HAP-1 (cell line): ENCODE results near the gene SSR2.

Source experiments
- DNase-seq, 2 experiments: peaks; one replicate each; pipeline ENCODE4 v3.0.0-alpha.2; 2016 to 2020; ENCODE audit warnings: low spot score in 2 of 2
- H3K27me3 ChIP-seq: fragments of 250-450 bp; sonication (Bioruptor Pico); 2 replicates; pipeline ENCODE4 v1.5.1; 2020; ENCODE audit warnings: low read depth, mild to moderate bottlenecking, moderate library complexity
- H3K36me3 ChIP-seq: fragments of 250-450 bp; sonication (Bioruptor Pico); replicated peaks from 2 replicates; pipeline ENCODE4 v1.5.1; 2020; ENCODE audit warnings: mild to moderate bottlenecking
- H3K4me1 ChIP-seq: fragments of 250-450 bp; sonication (Bioruptor Pico); 2 replicates; pipeline ENCODE4 v1.5.1; 2020; ENCODE audit warnings: mild to moderate bottlenecking
- H3K4me3 ChIP-seq: fragments of 250-450 bp; sonication (Bioruptor Pico); 2 replicates; pipeline ENCODE4 v1.5.1; 2020; ENCODE audit warnings: mild to moderate bottlenecking, moderate library complexity
- H3K9me3 ChIP-seq: fragments of 250-450 bp; sonication (Bioruptor Pico); 2 replicates; pipeline ENCODE4 v1.5.1; 2020; ENCODE audit warnings: mild to moderate bottlenecking, moderate library complexity
- in situ Hi-C: fragments of 300-500 bp; cut with MboI; formaldehyde crosslinking; loops from 3 replicates; pipeline ENCODE4 v1.14.3; 2020; ENCODE audit warnings: low sequenced_read_pairs, inconsistent platforms, mixed read lengths

SSR2 gene

DNA sequence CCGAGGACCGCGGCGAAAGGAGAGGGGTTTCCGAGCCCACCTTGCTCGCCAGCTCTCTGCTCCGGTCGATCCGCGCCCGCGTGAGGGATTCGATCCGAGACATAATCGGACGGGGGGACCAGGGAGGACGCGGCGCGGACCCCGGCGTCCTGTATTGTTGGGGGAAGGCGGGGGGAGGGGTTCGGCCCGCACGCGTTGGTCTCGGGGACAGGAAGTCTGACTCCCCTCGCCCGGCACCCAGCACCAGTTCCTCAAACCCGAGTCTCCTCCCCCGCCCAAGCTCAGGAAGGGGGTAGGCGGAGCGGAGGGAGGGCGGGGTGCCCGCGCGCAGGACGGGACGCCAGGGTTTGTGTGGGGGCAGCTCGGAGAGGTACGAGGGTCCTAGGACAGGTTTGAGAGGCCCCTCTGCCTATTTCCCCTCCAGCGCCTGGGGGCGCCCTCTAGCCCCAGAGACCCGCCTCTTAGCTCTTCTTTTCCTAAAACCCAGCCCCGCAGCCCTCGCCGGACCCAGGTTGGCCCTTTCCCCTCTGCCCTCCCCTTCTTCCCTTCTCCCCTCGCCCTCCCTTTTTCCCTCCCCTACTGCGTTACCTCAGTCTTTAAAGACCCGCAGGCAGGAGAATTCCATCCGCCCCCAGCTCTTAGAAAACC lies 42.3 kb downstream of the SSR2 start, which contains the start of gene ARHGEF2:
Gene ARHGEF2 (minus strand): TSS at position 223 of the 648 bp plus-strand sequence. CDS start 120 bp downstream, at position 103.
- Histone ChIP-seq H3K36me3 (no peaks in the 10 kb centered on the region), H3K4me1 (peaks cover 23% of the 10 kb centered on the region), H3K27me3 (no peaks in the 10 kb centered on the region), H3K9me3 (no peaks in the 10 kb centered on the region), H3K4me3 (peak within 1 kb of the TSS; percentile 94)
- in situ Hi-C loops, result no loop called here
- DNase-seq, result peak; percentile 69 to 89

- DNase-seq, result peak in 1 of 2 experiments; percentile 64
- Histone ChIP-seq H3K4me1 (peaks cover 19% of the 10 kb centered on the region), H3K4me3 (peak overlapping the region; percentile 94), H3K27me3 (no peaks in the 10 kb centered on the region), H3K9me3 (no peaks in the 10 kb centered on the region), H3K36me3 (no peaks in the 10 kb centered on the region; the same call in 1 of the 2 replicates)
- in situ Hi-C loops, result no loop called here
These were observed 42.9 kb downstream of the SSR2 start for GRCh38 chr1:155977690-155978324.

DNA sequence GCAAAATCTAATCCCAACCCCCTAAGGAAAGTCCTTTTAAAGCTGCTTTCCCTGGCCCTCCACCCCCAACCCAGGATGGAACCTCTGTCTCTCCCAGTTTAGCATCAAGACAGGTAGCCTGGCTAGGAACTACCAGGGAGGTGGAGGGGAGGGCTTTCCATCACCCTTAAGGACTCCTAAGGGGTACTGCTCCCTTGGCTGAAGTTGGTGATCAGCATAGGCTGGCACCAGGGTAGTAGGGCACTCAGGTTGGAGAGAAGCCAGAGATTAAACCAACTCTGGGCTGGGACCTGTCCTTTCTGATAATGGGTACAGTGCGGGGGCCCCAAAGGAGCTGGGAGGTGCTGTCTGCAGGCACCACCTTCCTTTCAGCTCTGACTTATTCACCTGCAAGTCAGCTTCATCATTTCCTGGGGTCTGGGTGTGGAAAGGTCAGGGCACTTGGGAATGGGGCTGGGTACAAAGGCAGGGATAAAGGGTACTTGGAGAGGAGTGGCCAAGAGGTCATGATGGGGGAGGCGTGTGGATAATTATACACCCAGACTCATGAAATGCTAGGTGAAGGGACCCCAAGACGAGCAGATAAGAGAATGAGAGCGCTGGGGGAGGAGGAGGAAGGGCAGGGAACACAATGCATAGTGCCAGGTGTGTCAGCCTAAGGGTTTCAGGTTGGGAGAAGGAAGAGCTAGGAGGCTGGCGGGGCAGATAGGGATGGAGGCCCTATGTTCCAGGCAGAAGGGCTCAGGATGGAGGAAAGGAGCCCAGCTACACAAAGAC lies 43.6 kb downstream of the SSR2 start:
- DNase-seq, result no peak
- in situ Hi-C loops, result no loop called here
- H3K4me1 ChIP-seq, result peaks cover 19% of the 10 kb centered on the region
- H3K36me3 ChIP-seq, result no peaks in the 10 kb centered on the region; the same call in 1 of the 2 replicates
- peak overlapping the region; percentile 94 for H3K4me3 ChIP-seq
- no peaks in the 10 kb centered on the region for H3K27me3 ChIP-seq
- no peaks in the 10 kb centered on the region for H3K9me3 ChIP-seq

DNA sequence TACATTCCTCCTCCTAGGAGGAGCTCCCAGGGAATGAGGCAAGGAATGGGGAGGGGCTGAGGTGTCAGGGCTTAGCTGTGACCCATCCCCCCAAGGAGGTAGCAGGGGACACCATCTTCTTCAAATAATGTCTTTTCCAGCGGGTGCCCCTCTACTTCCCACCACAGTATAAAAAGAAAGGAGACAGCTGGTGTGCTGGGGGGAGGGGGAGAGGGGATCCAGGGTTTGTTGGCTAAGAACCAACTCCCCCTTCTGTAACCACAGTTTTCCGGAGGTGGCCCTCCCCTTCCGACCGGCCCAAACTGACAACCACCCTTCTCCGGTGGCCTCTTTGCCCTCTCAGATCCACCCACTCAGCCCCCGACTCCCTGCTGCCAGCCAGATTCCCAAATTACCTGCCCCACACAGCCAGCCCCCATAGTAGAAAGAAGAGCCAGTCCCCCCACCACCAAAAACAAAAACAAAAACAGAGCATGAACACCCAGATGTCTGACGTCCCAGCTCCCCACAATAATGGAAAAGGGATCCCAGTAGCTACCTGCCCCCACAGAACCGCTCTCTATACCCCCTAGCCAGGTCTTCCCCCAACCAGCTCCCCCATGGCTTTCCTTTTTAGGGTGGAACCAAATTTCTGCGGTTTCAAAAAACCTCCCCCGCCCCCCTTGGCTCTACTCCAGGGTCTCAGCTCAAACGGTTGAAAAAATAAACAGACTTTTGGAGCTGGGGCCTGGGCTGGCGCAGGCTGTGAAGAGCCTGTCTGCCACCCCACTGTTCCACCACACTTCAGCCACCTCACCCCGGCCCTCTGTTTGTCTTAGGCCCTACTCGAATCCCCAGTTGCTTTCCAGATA lies 44.5 kb downstream of the SSR2 start:
- Histone ChIP-seq H3K9me3 (no peaks in the 10 kb centered on the region), H3K36me3 (no peaks in the 10 kb centered on the region; the same call in 1 of the 2 replicates), H3K4me1 (peaks cover 19% of the 10 kb centered on the region), H3K4me3 (peak overlapping the region; percentile 94), H3K27me3 (no peaks in the 10 kb centered on the region)
- in situ Hi-C loops, result no loop called here
- DNase-seq, result peak; percentile 32 to 74

GRCh38 chr1:155975375-155976061 lies 45.2 kb downstream of the SSR2 start:
- no peaks in the 10 kb centered on the region; the same call in 1 of the 2 replicates for H3K36me3 ChIP-seq
- no peaks in the 10 kb centered on the region for H3K27me3 ChIP-seq
- H3K9me3 ChIP-seq, result no peaks in the 10 kb centered on the region
- peak overlapping the region; percentile 94 for H3K4me3 ChIP-seq
- peaks cover 19% of the 10 kb centered on the region for H3K4me1 ChIP-seq
- in situ Hi-C loops, result no loop called here
- DNase-seq, result no peak

DNA sequence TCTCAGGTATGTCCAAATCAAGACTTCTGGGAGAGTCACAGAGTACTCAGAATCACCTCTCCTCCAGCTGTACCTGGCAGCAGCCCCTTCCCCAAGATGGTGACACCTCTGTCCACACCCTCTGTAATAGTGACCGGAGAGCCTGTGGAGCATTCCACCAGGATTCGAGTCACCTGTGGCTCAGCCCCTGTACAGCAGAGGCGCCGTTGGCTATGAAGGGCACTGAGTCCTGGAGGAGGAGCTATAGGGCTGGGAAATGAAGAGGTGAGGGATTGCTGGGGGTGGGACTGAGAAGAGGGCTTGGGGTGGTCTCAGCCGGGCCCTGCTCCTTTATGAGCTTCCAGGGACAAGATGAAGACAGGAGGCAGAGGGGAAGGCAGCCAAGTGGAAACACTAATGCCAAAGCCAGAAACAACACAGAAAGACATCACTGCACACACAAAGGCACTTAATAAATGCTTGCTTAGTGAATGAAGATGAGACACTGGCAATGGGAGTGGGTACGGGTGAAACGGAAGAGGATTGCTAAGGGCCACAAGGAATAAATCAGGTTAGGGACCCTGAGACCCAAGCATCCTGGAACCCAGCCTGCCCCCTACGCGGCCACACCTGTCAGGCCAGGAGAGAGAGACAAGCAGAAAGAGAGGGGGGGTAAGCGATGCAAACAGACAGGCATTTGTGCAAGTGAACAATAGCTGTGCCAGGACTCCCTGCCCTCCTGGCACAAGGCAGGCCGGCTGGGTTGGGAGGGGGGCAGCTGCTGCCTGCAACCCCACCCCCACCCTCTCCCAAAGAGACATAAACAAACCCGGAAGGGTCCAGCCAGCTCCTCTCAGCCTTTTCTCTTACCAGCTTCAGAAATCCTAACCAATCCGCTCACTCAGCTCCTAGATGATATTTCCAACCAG lies 46.3 kb downstream of the SSR2 start:
- Histone ChIP-seq H3K36me3 (peaks cover 3% of the 10 kb centered on the region; the same call in 1 of the 2 replicates), H3K4me1 (peaks cover 19% of the 10 kb centered on the region), H3K27me3 (no peaks in the 10 kb centered on the region), H3K9me3 (no peaks in the 10 kb centered on the region), H3K4me3 (no peak overlapping the region)
- no peak for DNase-seq
- in situ Hi-C loops, result no loop called here

DNA sequence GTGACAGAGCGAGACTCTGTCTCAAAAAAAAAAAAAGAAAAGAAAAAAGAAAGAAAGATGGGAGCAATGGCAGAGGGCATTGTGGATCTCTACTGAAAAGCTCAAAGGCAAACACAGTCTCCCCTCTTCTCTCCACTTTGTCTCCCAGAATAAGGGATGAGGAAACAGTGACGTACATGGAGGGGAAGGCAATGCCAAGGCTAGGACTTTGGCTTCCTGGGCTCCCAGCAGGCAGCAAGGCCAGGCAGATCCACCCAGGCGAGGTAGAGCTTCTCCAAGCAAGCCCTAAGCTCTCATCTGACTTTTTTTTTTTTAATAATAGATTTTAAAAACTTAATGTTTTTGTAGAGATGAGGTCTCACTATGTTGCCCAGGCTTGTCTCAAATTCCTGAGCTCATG lies 47.0 kb downstream of the SSR2 start:
- in situ Hi-C loops, result no loop called here
- Histone ChIP-seq H3K4me3 (no peak overlapping the region), H3K4me1 (peaks cover 14% of the 10 kb centered on the region), H3K27me3 (no peaks in the 10 kb centered on the region), H3K9me3 (no peaks in the 10 kb centered on the region), H3K36me3 (peaks cover 3% of the 10 kb centered on the region; the same call in 1 of the 2 replicates)
- DNase-seq, result no peak

GRCh38 chr1:155971910-155972809 lies 48.6 kb downstream of the SSR2 start:
- H3K4me3 ChIP-seq, result no peak overlapping the region
- peaks cover 9% of the 10 kb centered on the region for H3K36me3 ChIP-seq
- no peaks in the 10 kb centered on the region for H3K27me3 ChIP-seq
- DNase-seq, result no peak
- no peaks in the 10 kb centered on the region for H3K9me3 ChIP-seq
- H3K4me1 ChIP-seq, result peaks cover 12% of the 10 kb centered on the region
- in situ Hi-C loops, result no loop called here

GRCh38 chr1:155970531-155971167 lies 50.1 kb downstream of the SSR2 start:
- H3K9me3 ChIP-seq, result no peaks in the 10 kb centered on the region
- H3K27me3 ChIP-seq, result no peaks in the 10 kb centered on the region
- no peak for DNase-seq
- in situ Hi-C loops, result no loop called here
- H3K4me3 ChIP-seq, result no peak overlapping the region
- H3K36me3 ChIP-seq, result peaks cover 23% of the 10 kb centered on the region
- H3K4me1 ChIP-seq, result peaks cover 1% of the 10 kb centered on the region

- Histone ChIP-seq H3K36me3 (peaks cover 32% of the 10 kb centered on the region), H3K27me3 (no peaks in the 10 kb centered on the region), H3K4me3 (no peak overlapping the region), H3K9me3 (no peaks in the 10 kb centered on the region), H3K4me1 (no peaks in the 10 kb centered on the region)
- DNase-seq, result no peak
- in situ Hi-C loops, result no loop called here
These were observed 51.4 kb downstream of the SSR2 start for GRCh38 chr1:155969377-155969791.

GRCh38 chr1:155968670-155969069 lies 52.1 kb downstream of the SSR2 start:
- in situ Hi-C loops, result no loop called here
- Histone ChIP-seq H3K27me3 (no peaks in the 10 kb centered on the region), H3K9me3 (no peaks in the 10 kb centered on the region), H3K4me1 (no peaks in the 10 kb centered on the region), H3K4me3 (no peak overlapping the region), H3K36me3 (peaks cover 36% of the 10 kb centered on the region)
- no peak for DNase-seq
